GM23338 (cell line): ENCODE data around the gene POLR3G. TPM values are rescaled to one million over a fixed set of nuclear protein-coding genes. Genes with fewer than 3 reads are reported as not detected.

ENCODE experiments used
- ATAC-seq: fragments of 200-7000 bp; cut with Tn5 transposase; 3 replicates; pipeline ENCODE4 v1.9.1; 2020
- DNase-seq: peaks from one replicate; pipeline ENCODE4 v3.0.0-alpha.2; 2015; ENCODE audit warnings: low spot score
- H2AFZ ChIP-seq: fragments of 200-600 bp; sonication (generic); 2 replicates; pipeline ENCODE4 v1.8.0; 2016; ENCODE audit warnings: antibody characterized with exemption, mild to moderate bottlenecking, moderate library complexity
- H3F3A ChIP-seq: fragments of 200-600 bp; sonication (generic); replicated peaks from 2 replicates; pipeline ENCODE4 v1.8.0; 2017; ENCODE audit warnings: antibody characterized with exemption, mixed run types, low read depth
- H3K27ac ChIP-seq: fragments of 200-600 bp; sonication (generic); 2 replicates; pipeline ENCODE4 v1.6.1; 2016; ENCODE audit warnings: low read depth
- H3K27me3 ChIP-seq: fragments of 200-600 bp; sonication (generic); 2 replicates; pipeline ENCODE4 v1.8.0; 2016; ENCODE audit warnings: mild to moderate bottlenecking, mixed run types, moderate library complexity; ENCODE audit not compliant: insufficient read depth
- H3K36me3 ChIP-seq: fragments of 200-600 bp; sonication (generic); 2 replicates; pipeline ENCODE4 v1.8.0; 2016; ENCODE audit warnings: mild to moderate bottlenecking; ENCODE audit not compliant: insufficient read depth
- H3K4me1 ChIP-seq: fragments of 200-600 bp; sonication (generic); 2 replicates; pipeline ENCODE4 v1.8.0; 2016; ENCODE audit warnings: mild to moderate bottlenecking, moderate library complexity; ENCODE audit not compliant: insufficient read depth
- H3K4me2 ChIP-seq: fragments of 200-600 bp; sonication (generic); 2 replicates; pipeline ENCODE4 v1.7.1; 2017; ENCODE audit warnings: mixed run types
- H3K4me3 ChIP-seq: fragments of 200-600 bp; sonication (generic); 2 replicates; pipeline ENCODE4 v1.6.1; 2016; ENCODE audit warnings: mixed run types
- H3K79me2 ChIP-seq: fragments of 200-600 bp; sonication (generic); replicated peaks from 2 replicates; pipeline ENCODE4 v1.8.0; 2017; ENCODE audit warnings: mild to moderate bottlenecking; ENCODE audit not compliant: insufficient read depth
- H3K9me2 ChIP-seq: fragments of 200-600 bp; sonication (generic); 2 replicates; pipeline ENCODE4 v1.8.0; 2017; ENCODE audit not compliant: insufficient read depth
- H4K20me1 ChIP-seq: fragments of 200-600 bp; sonication (generic); replicated peaks from 2 replicates; pipeline ENCODE4 v1.8.0; 2017; ENCODE audit warnings: mild to moderate bottlenecking; ENCODE audit not compliant: insufficient read depth
- H3K27ac Mint-ChIP-seq: 2 replicates; pipeline ENCODE4 v1.8.0; 2020; ENCODE audit warnings: inconsistent platforms, mild to moderate bottlenecking, moderate library complexity, mixed read lengths
- H3K27me3 Mint-ChIP-seq: 3 replicates; pipeline ENCODE4 v1.8.0; 2022; ENCODE audit warnings: low read depth, mild to moderate bottlenecking, moderate library complexity, mixed read lengths, inconsistent platforms; ENCODE audit not compliant: insufficient read depth, poor library complexity
- H3K36me3 Mint-ChIP-seq: 3 replicates; pipeline ENCODE4 v1.8.0; 2021; ENCODE audit warnings: low read depth, mild to moderate bottlenecking, inconsistent platforms, moderate library complexity, mixed read lengths
- H3K4me1 Mint-ChIP-seq: 3 replicates; pipeline ENCODE4 v1.8.0; 2020; ENCODE audit warnings: mild to moderate bottlenecking, inconsistent platforms, mixed read lengths
- H3K4me3 Mint-ChIP-seq: 3 replicates; pipeline ENCODE4 v1.8.0; 2021; ENCODE audit warnings: moderate library complexity, mild to moderate bottlenecking, inconsistent platforms, mixed read lengths
- H3K9me3 Mint-ChIP-seq: 3 replicates; pipeline ENCODE4 v1.8.0; 2020; ENCODE audit warnings: moderate library complexity, mild to moderate bottlenecking, inconsistent platforms, mixed read lengths
- CTCF ChIP-seq, 2 experiments: fragments of 200-600 bp in 1 of 2; sonication (generic) in 1 of 2; conservative IDR thresholded peaks; 2 replicates each; pipeline versions ENCODE4 v1.5.1 to v1.6.1; 2016 to 2017; ENCODE audit warnings: antibody characterized with exemption in 2 of 2, low read depth in 2 of 2, mild to moderate bottlenecking in 2 of 2, moderate library complexity in 1 of 2
- EZH2 ChIP-seq: fragments of 200-600 bp; sonication (generic); IDR thresholded peaks from one replicate; pipeline ENCODE4 v1.8.0; 2017; ENCODE audit warnings: antibody characterized with exemption, mild to moderate bottlenecking, low read depth; ENCODE audit not compliant: unreplicated experiment
- EZH2phosphoT487 ChIP-seq: fragments of 200-600 bp; sonication (generic); IDR thresholded peaks from one replicate; pipeline ENCODE4 v1.8.1; 2018; ENCODE audit warnings: antibody characterized with exemption; ENCODE audit not compliant: unreplicated experiment
- JUNB ChIP-seq: IDR thresholded peaks from one replicate; pipeline ENCODE4 v1.6.1; 2016; ENCODE audit warnings: antibody characterized with exemption; ENCODE audit not compliant: unreplicated experiment
- NANOG ChIP-seq: IDR thresholded peaks from 2 replicates; pipeline ENCODE4 v1.6.1; 2016; ENCODE audit warnings: antibody characterized with exemption, borderline replicate concordance
- POLR2AphosphoS5 ChIP-seq: IDR thresholded peaks from 2 replicates; pipeline ENCODE4 v1.6.1; 2016; ENCODE audit warnings: antibody characterized with exemption, low read depth
- REST ChIP-seq: IDR thresholded peaks from one replicate; pipeline ENCODE4 v1.6.1; 2018; ENCODE audit warnings: antibody characterized with exemption; ENCODE audit not compliant: unreplicated experiment
- STAT1 ChIP-seq: IDR thresholded peaks from one replicate; pipeline ENCODE4 v1.6.1; 2016; ENCODE audit warnings: antibody characterized with exemption; ENCODE audit not compliant: unreplicated experiment
- ZNF331 ChIP-seq: fragments of 250-450 bp; sonication (Bioruptor Pico); IDR thresholded peaks from 2 replicates; pipeline ENCODE4 v1.5.0; 2020; ENCODE audit warnings: low read depth, mild to moderate bottlenecking, moderate library complexity
- ZNF462 ChIP-seq: fragments of 250-450 bp; sonication (Bioruptor Pico); IDR thresholded peaks from 2 replicates; pipeline ENCODE4 v1.5.0; 2020; ENCODE audit warnings: mild to moderate bottlenecking, moderate library complexity
- polyA plus RNA-seq: library from polyadenylated mRNA; unstranded; fragments of >200 nt; fragmentation: Nextera tagmentation; extraction: Ambion mirVana; gene quantifications from 2 replicates; pipeline ENCODE4 v1.2.1, GENCODE V29; 2016
- total RNA-seq: library from RNA; depleted of rRNA; stranded (reverse); fragments of >200 nt; shearing (Covaris generic); gene quantifications from 2 replicates; pipeline ENCODE4 v1.2.3, GENCODE V29; 2014

The POLR3G gene
- total and polyA plus RNA-seq, 2 experiments from 2014 or later: 147 to 376 TPM

- TF ChIP-seq ZNF462 (CRISPR knock-in tag) (no peak), CTCF (conservative IDR thresholded peaks at IDR 0.05; ENCODE audit: low read depth in 2 of 2) (no peak)
Measured at GRCh38 chr5:90546216-90546837, 71.7 kb downstream of the POLR3G start (continued).

- Mint-ChIP-seq H3K27ac (no peak overlapping the region), H3K27me3 (peaks cover 5% of the 10 kb centered on the region), H3K9me3 (no peaks in the 10 kb centered on the region; the same call in 2 of the 3 replicates), H3K36me3 (no peaks in the 10 kb centered on the region), H3K4me1 (peaks cover 46% of the 10 kb centered on the region), H3K4me3 (no peak overlapping the region)
- peaks cover 8% of the 10 kb centered on the region; the same call in 1 of the 2 replicates for H3K9me2 ChIP-seq
- H4K20me1 ChIP-seq: no peaks in the 10 kb centered on the region
- no peak overlapping the region for H3K27ac ChIP-seq
- H3K4me2 ChIP-seq: peak overlapping the region; percentile 30; the same call in 1 of the 2 replicates
- no peaks in the 10 kb centered on the region for H3K36me3 ChIP-seq
- H3F3A ChIP-seq: no peaks in the 10 kb centered on the region
- no peak overlapping the region for H2AFZ ChIP-seq
- H3K27me3 ChIP-seq: no peaks in the 10 kb centered on the region
- H3K4me1 ChIP-seq: peaks cover 44% of the 10 kb centered on the region
- no peak overlapping the region for H3K4me3 ChIP-seq
- TF ChIP-seq CTCF (conservative IDR thresholded peaks at IDR 0.05; ENCODE audit: low read depth in 2 of 2): no peak
- no peak for TF ChIP-seq STAT1
- TF ChIP-seq JUNB: no peak
- no peak for TF ChIP-seq POLR2AphosphoS5
- no peak for TF ChIP-seq REST
- no peak for TF ChIP-seq EZH2phosphoT487
- no peak for TF ChIP-seq NANOG
- no peak for TF ChIP-seq ZNF331 (CRISPR knock-in tag)
- no peak for TF ChIP-seq EZH2
- ATAC-seq (no peak), DNase-seq (no peak)
- H3K79me2 ChIP-seq: no peaks in the 10 kb centered on the region
Measured at GRCh38 chr5:90547072-90547536, 72.4 kb downstream of the POLR3G start.
